GM13977 (cell line): ENCODE measurements around the gene TYK2.
"Not testable (repeated sequence)": the region's sequence is repeated elsewhere in the genome, so short reads cannot be mapped to it uniquely, and the experiment has no call there.

Experiments
- DNase-seq: peaks from one replicate; pipeline ENCODE4 v3.0.0; 2012; ENCODE audit warnings: low spot score
- in situ Hi-C: fragments of 300-500 bp; cut with MboI; formaldehyde crosslinking; loops from one replicate; pipeline ENCODE4 v1.12.0; 2022; ENCODE audit warnings: low sequenced_read_pairs, low pct_unique_long_range_greater_than_20kb, mixed read lengths, inconsistent platforms; ENCODE audit not compliant: unreplicated experiment
- TF ChIP-seq, protein P1 (sequence below): IDR thresholded peaks from 2 replicates; pipeline ENCODE4 v1.5.1; 2012; ENCODE audit warnings: mild to moderate bottlenecking, control low read depth; ENCODE audit not compliant: insufficient read depth; ENCODE audit errors: extremely low read depth, missing control alignments

Gene TYK2

DNA sequence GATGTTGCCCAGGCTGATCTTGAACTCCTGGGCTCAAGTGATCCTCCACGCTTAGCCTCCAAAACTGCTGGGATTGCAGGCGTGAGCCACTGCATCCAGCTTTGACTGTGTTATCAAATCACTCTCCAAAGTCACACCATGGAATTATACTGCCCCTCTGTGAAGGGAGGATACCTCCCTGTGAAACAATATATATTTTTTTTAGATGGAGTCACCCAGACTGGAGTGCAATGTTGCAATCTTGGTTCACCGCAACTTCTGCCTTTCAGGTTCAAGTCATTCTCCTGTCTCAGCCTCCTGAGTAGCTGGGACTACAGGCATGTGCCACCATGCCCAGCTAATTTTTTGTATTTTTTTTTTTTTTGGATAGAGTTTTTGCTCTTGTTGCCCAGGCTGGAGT, 7.7 kb downstream of the TYK2 start:
- TF ChIP-seq, protein P1, sequence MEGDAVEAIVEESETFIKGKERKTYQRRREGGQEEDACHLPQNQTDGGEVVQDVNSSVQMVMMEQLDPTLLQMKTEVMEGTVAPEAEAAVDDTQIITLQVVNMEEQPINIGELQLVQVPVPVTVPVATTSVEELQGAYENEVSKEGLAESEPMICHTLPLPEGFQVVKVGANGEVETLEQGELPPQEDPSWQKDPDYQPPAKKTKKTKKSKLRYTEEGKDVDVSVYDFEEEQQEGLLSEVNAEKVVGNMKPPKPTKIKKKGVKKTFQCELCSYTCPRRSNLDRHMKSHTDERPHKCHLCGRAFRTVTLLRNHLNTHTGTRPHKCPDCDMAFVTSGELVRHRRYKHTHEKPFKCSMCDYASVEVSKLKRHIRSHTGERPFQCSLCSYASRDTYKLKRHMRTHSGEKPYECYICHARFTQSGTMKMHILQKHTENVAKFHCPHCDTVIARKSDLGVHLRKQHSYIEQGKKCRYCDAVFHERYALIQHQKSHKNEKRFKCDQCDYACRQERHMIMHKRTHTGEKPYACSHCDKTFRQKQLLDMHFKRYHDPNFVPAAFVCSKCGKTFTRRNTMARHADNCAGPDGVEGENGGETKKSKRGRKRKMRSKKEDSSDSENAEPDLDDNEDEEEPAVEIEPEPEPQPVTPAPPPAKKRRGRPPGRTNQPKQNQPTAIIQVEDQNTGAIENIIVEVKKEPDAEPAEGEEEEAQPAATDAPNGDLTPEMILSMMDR: no peak
- in situ Hi-C loops: no loop called here
- no peak for DNase-seq

DNA sequence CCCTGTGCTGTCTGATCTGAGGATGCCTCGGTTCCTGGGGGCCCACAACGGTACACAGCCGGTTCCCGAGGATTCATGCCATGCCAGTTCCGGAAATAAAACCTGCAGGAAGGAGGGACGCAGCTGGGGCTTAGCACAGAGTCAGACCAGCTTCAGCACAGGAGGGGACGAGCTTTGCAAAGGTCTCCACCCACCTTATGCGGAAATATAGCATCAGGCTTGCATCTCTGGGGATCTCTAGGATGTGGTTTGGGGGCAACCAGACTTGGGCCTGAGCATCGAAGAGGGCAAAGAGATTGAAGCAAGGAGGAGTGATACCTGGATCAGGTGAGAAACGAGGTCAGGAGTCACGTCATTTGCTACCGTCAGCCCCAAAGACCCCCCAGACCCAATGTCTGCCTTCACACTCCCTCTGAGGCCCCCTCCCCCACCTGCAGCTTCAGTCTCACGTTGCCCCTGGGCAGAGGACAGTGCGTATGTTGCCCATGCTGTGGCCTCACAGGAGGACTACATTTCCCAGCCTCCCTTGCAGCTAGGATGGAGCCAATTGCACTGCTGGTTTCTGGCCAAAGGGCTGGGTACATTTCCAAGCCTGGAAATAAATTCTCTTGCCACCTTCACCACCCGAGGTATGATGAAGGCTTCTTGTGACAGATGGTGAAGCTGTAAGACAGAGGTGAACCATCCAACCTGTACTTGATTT, 12.1 kb downstream of the TYK2 start:
- in situ Hi-C loops: no loop called here
- peak; percentile 22 for DNase-seq
- TF ChIP-seq, protein P1: no peak

DNA sequence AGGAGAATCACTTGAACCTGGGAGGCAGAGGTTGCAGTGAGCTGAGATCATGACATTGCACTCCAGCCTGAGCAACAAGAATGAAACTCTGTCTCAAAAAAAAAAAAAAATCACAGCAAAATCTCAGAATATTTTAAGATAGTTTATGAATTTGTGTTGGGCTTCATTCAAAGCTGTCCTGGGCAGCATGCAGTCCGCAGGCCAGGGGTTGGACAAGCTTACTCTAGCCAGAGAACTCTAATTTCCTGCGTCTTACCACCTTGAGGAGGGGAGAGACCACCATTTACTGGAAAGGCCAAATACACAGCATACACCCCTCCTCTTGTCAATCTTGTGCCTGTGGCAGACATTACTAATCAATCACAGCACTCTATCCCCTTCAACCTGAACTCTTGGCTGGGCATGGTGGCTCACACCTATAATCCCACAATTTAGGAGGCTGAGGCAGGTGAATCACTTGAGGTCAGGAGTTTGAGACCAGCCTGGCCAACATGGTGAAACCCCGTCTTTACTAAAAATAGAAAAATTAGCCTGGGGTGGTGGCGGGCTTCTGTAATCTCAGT, 13.3 kb downstream of the TYK2 start:
- DNase-seq, in situ Hi-C loops: not testable (repeated sequence)

DNA sequence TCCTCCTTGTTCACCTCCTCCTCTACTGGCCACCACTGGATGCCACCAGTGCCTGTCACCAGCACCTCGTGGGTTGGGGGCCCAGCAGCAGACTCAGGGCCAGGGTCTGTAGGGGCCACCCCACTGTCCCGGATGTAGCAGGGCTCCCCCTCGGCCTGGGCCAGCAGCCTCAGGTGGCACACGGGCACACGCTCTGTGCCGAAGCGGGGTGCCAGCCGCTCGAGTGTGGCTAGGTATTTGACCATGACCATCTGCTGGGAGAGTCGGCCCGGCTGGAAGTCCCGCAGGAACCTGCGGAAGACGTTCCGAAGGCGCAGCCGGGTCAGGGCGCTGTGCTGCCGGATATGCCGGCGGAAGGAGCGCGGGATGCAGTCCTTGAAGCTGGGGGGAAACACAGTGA, 14.9 kb downstream of the TYK2 start:
- peak; percentile 9 for DNase-seq
- in situ Hi-C loops: no loop called here
- TF ChIP-seq, protein P1: no peak

DNA sequence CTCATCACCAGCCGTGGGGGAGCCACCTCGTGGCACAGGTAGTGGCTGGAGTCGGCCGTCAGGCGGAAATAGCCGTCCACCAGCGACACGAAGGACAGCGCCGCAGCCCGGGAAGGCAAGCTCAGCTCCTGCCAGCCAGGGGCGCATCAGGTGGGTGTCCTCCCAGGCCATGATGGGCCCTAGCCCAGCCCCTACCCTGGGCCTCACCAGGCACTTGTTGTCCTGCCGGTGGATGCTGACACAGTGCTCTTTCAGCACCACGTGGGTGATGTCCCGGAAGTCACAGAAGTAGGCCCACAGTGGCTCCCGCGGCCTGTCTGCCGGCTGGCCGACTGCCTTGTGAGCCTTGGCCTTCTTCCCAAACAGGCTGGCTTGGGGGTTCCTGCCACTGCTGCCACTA, 15.7 kb downstream of the TYK2 start:
- in situ Hi-C loops: no loop called here
- DNase-seq: no peak
- TF ChIP-seq, protein P1: no peak

DNA sequence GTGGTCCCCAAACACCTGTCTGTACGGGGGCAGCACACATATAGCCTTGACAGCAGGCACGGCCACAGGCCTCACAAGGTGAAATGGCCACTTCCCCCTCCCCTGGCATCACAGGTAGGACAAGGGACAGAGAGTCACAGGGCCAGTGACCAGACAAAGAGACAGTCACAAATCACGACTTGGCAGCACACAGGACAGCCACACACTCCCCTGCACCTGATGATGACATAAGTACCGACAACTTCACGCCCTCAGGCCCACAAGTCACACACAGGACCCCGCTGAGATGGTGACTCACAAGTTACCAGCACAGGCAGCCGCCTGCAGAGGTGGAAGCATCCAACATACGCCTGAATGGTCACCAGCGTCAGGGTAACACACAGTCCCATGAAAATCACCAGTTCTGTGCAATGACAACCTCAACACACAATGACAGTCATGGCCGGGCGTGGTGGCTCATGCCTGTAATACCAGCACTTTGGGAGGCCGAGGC, 16.5 kb downstream of the TYK2 start:
- DNase-seq: peak; percentile 13
- TF ChIP-seq, protein P1: no peak
- in situ Hi-C loops: no loop called here

DNA sequence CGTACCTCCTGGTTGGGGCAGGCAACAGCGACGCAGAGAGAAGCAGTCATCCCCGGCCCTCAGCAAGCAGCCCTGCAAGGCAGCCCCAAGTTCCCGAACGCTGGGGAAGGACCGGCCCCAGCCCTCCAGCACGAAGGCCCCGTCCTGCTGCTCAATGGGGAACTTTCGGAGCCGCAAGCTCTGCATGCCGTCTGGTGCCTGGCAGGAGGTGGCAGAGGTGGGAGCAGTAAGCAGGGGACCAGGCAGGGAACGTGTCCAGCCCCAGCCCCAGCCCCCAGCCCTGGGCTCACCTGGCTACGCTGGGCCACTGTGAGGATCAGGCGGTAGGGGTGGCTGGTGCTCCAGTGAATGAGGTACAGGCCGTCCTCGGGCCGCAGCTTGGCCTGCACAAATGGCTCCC, 18.1 kb downstream of the TYK2 start:
- no peak for DNase-seq
- in situ Hi-C loops: no loop called here
- TF ChIP-seq, protein P1: no peak
